ENCODE data around the gene TTF2.
"Not testable (repeated sequence)": the region's sequence is repeated elsewhere in the genome, so short reads cannot be mapped to it uniquely, and the experiment has no call there.

The TTF2 gene

GRCh38 chr1:117092594-117092993, 32.5 kb downstream of the TTF2 start:
- DNase-seq (ENCODE audit: low read depth in 2 of 3, low spot score in 2 of 3) = no peak

DNA sequence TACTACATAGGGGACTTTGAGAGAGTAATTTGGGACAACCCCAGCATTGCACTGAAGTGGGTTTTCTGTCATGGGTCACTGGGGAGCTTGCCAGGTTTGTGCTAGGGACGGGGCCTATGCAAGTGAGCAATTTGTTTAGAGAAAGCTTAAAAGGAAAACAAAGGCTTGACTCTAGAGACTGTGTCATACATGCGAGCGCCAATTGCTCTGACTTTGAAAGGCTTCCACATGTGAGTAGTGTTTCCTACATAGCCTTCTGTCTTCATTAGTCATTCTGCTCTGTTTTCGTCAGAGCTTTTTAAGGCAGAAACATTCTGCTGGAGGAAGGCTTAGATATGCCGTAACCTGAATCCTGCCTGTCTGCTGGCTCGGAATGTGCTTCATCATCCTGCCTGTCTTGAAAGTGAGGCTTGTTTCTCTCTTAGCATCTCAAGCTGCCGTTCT, 33.0 kb downstream of the TTF2 start:
- no peak for DNase-seq (ENCODE audit: low read depth in 2 of 3, low spot score in 2 of 3)

- DNase-seq (ENCODE audit: low read depth in 2 of 3, low spot score in 2 of 3) = no peak
These were observed 33.9 kb downstream of the TTF2 start for GRCh38 chr1:117093870-117094621.

GRCh38 chr1:117094841-117095604, 34.9 kb downstream of the TTF2 start:
- no peak for DNase-seq (ENCODE audit: low read depth in 2 of 3, low spot score in 2 of 3)

GRCh38 chr1:117096951-117097408, 36.9 kb downstream of the TTF2 start:
- DNase-seq (ENCODE audit: low read depth in 2 of 3, low spot score in 2 of 3) = no peak

- no peak for DNase-seq (ENCODE audit: low read depth in 2 of 3, low spot score in 2 of 3)
These were observed 37.3 kb downstream of the TTF2 start for GRCh38 chr1:117097443-117097842.

- no peak for DNase-seq (ENCODE audit: low read depth in 2 of 3, low spot score in 2 of 3)
These were observed 38.3 kb downstream of the TTF2 start for GRCh38 chr1:117098287-117098890.

DNA sequence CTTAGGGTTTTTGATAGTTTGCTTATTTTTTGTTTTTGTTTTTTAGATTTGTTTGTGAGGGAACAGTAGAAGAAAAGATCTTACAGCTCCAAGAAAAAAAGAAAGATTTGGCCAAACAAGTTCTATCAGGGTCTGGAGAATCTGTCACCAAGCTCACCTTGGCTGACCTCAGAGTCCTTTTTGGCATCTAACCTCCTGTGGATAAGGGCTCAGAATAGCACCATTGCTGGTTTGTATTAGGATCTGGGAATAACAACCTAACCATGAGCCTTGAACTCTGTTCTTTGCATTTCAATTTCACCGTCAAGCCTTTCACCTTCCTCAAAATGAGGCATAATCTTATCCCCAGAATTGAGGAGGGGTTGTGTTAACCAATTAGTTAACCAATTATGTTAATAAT, 41.2 kb downstream of the TTF2 start:
- no peak for DNase-seq (ENCODE audit: low read depth in 2 of 3, low spot score in 2 of 3)

GRCh38 chr1:117101858-117102257, 41.7 kb downstream of the TTF2 start:
- DNase-seq (ENCODE audit: low read depth in 2 of 3, low spot score in 2 of 3) = not testable (repeated sequence)

DNA sequence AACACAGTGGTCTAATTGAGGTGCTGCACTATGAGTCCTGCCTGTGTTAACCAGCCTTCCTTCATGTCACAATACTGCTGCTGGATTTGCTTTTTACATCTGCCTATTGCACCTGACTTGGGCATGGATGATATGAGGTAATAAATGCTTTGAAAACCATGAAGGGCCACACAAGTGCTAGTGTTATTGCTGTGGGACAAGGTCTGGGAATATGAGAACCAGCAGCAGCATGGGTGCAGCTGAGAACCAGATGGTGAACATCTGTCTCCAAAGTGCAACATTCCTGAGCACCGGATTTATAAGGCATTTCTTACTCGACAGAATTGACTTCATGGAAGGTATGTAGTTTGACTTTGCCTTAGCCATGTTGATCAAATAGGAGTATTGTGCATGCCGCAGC, 44.9 kb downstream of the TTF2 start:
- no peak for DNase-seq (ENCODE audit: low read depth in 2 of 3, low spot score in 2 of 3)

- DNase-seq (ENCODE audit: low read depth in 2 of 3, low spot score in 2 of 3) = no peak
These were observed 45.6 kb downstream of the TTF2 start for GRCh38 chr1:117105722-117106121.

GRCh38 chr1:117106478-117106877, 46.4 kb downstream of the TTF2 start:
- no peak for DNase-seq (ENCODE audit: low read depth in 2 of 3, low spot score in 2 of 3)

DNA sequence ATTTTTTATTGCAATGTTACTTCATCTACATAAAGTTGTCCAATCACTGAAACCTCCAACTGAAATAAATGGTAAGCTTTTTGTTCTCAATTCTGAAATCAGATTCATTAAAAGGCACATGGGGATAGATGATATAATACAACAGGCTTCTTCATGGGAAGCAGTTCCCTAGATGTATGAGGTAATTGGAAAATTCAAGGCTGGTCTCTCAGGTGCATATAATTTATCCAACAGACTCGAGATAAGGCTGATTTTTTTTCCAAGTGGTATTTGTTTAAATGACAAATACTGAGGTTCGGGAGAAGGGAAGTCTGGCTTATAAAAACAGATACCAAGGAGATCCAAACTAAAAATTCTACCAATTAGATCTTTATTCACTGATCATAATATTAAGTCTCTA, 47.2 kb downstream of the TTF2 start:
- no peak for DNase-seq (ENCODE audit: low read depth in 2 of 3, low spot score in 2 of 3)

- no peak for DNase-seq (ENCODE audit: low read depth in 2 of 3, low spot score in 2 of 3)
These were observed 50.6 kb downstream of the TTF2 start for GRCh38 chr1:117110774-117111173.

DNA sequence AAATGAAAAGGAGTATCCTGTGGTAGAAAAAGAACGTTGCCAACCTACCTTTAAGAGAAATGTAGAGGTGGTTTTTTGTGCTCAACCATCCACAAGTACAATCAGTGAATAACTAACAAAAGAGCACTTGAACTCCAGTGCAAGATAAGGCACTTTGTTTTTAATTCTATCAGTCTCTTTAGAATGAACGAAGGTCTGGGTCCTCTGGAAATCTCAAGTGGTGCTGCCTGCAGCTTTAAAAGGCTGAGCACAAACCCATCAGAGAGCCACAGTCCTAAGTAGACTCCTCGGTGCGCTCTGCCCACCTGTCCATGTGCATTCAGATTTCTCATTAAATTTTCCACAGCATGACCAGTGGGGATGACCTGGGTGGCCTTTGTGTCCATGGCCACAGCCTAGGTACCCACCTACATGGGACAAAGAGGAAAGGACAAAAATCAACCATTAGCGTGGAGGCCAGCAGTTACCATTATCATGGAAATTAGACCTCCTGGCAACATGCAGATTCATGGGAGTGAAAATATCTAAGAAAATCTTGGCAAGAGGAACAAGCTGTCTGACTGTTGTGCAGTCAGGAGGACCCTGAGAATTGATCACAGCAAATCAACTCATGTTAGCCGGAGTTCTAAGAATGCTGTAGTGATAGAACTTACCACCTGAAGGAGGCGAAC, 52.1 kb downstream of the TTF2 start:
- no peak for DNase-seq (ENCODE audit: low read depth in 2 of 3, low spot score in 2 of 3)

GRCh38 chr1:117113199-117113598, 53.1 kb downstream of the TTF2 start:
- DNase-seq (ENCODE audit: low read depth in 2 of 3, low spot score in 2 of 3) = no peak

DNA sequence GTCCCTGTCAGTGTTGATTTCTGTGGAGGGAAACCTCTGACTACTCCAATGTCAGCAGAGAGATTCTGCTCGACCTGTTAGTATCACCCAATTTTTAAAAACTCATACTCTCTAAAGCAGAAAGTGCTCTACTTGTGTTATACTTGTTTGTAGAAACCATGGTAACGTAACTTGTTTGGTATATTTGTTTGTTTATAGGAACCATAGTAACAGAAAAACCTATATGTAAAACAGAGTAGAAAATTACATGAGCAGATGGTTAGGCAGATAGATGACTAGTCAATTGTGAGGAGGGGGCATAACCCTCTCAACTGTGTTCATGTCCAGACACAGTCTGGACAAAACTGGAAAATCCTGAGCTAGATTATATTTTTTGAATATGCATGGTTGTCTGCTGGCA, 54.8 kb downstream of the TTF2 start:
- no peak for DNase-seq (ENCODE audit: low read depth in 2 of 3, low spot score in 2 of 3)

GRCh38 chr1:117116090-117116783, 56.1 kb downstream of the TTF2 start:
- no peak for DNase-seq (ENCODE audit: low read depth in 2 of 3, low spot score in 2 of 3)

DNA sequence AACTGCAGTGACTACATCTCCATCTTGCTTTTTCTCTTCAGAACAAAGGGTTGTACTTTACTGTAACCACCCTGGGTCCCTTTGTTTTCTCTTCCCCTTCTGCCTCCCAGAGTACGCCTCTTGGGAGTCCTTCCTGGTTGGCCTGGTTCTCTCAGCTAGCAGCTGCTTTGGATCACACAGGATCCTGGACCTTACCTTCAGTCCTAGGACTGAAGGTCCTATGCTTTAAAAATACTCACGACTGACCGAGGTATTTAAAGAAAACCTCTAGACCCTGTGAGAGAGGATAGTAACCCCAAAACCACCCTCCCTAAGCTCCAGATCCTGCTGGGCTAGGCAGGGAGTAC, 56.6 kb downstream of the TTF2 start:
- no peak for DNase-seq (ENCODE audit: low read depth in 2 of 3, low spot score in 2 of 3)

- no peak for DNase-seq (ENCODE audit: low read depth in 2 of 3, low spot score in 2 of 3)
These were observed 57.6 kb downstream of the TTF2 start for GRCh38 chr1:117117697-117118096.

GRCh38 chr1:117118137-117118536, 58.0 kb downstream of the TTF2 start:
- DNase-seq (ENCODE audit: low read depth in 2 of 3, low spot score in 2 of 3) = no peak

Measured in activated CD8-positive, alpha-beta memory T cell treated with anti-CD3 and anti-CD28 coated beads for 48 hours (primary cell).